Osteoblast (primary cell): ENCODE results near the gene IER5L. TPM values are rescaled to one million over a fixed set of nuclear protein-coding genes. Genes with fewer than 3 reads are reported as not detected.

Experiments used
- DNase-seq: peaks from one replicate; pipeline ENCODE4 v3.0.0; 2011; ENCODE audit warnings: low spot score, mixed read lengths; ENCODE audit not compliant: insufficient read length; ENCODE audit errors: missing footprints
- H2AFZ ChIP-seq: 2 replicates; pipeline ENCODE4 v1.6.0; 2011; ENCODE audit warnings: mild to moderate bottlenecking, low read length
- H3K27ac ChIP-seq: 2 replicates; pipeline ENCODE4 v1.5.1; 2011; ENCODE audit warnings: mild to moderate bottlenecking, low read depth, low read length, moderate library complexity
- H3K27me3 ChIP-seq: 2 replicates; pipeline ENCODE4 v1.6.0; 2012; ENCODE audit warnings: mild to moderate bottlenecking, control low read depth, inconsistent platforms, low read length, moderate library complexity; ENCODE audit not compliant: insufficient read depth
- H3K36me3 ChIP-seq: 2 replicates; pipeline ENCODE4 v1.5.1; 2011; ENCODE audit warnings: mild to moderate bottlenecking, low read length, control low read depth, moderate library complexity; ENCODE audit not compliant: insufficient read depth
- H3K4me1 ChIP-seq: 2 replicates; pipeline ENCODE4 v1.5.1; 2011; ENCODE audit warnings: mild to moderate bottlenecking, low read length, control low read depth, moderate library complexity; ENCODE audit not compliant: insufficient read depth
- H3K4me2 ChIP-seq: 2 replicates; pipeline ENCODE4 v1.6.0; 2011; ENCODE audit warnings: mild to moderate bottlenecking, low read length; ENCODE audit not compliant: insufficient read depth
- H3K4me3 ChIP-seq: fragments of 200-600 bp; sonication (generic); 3 replicates; pipeline ENCODE4 v1.5.1; 2012; ENCODE audit warnings: mild to moderate bottlenecking, low read length, inconsistent platforms; ENCODE audit not compliant: insufficient read depth
- H3K79me2 ChIP-seq: 2 replicates; pipeline ENCODE4 v1.6.0; 2012; ENCODE audit warnings: mild to moderate bottlenecking, low read length, control low read depth, inconsistent platforms; ENCODE audit not compliant: insufficient read depth
- H3K9me3 ChIP-seq: 2 replicates; pipeline ENCODE4 v1.5.1; 2011; ENCODE audit warnings: low read depth, low read length, control low read depth
- H4K20me1 ChIP-seq: 2 replicates; pipeline ENCODE4 v1.6.0; 2012; ENCODE audit warnings: mild to moderate bottlenecking, low read length, control low read depth; ENCODE audit not compliant: insufficient read depth
- CTCF ChIP-seq: IDR thresholded peaks from 2 replicates; pipeline ENCODE4 v1.5.1; 2011; ENCODE audit warnings: mild to moderate bottlenecking, low read depth, low read length, moderate library complexity; ENCODE audit errors: extremely low read depth
- total RNA-seq: library from RNA; depleted of rRNA; stranded (reverse); fragments of >200 nt; gene quantifications from 2 replicates; pipeline ENCODE4 v1.2.3, GENCODE V29; 2012

Gene IER5L
- total RNA-seq, 1 donor, result 86.1 TPM

GRCh38 chr9:129224618-129225489 lies 46.8 kb upstream of the IER5L start:
- H3K27me3 ChIP-seq, result no peaks in the 10 kb centered on the region
- H3K27ac ChIP-seq, result peak overlapping the region; percentile 33
- H3K4me1 ChIP-seq, result peaks cover 12% of the 10 kb centered on the region
- H2AFZ ChIP-seq, result peak overlapping the region; percentile 57
- H3K36me3 ChIP-seq, result no peaks in the 10 kb centered on the region
- no peak for DNase-seq
- H3K9me3 ChIP-seq, result no peaks in the 10 kb centered on the region
- H4K20me1 ChIP-seq, result no peaks in the 10 kb centered on the region
- TF ChIP-seq CTCF, result no peak
- H3K4me2 ChIP-seq, result peak overlapping the region; percentile 32
- H3K79me2 ChIP-seq, result no peaks in the 10 kb centered on the region
- no peak overlapping the region for H3K4me3 ChIP-seq

- Histone ChIP-seq H4K20me1 (no peaks in the 10 kb centered on the region), H3K4me3 (no peak overlapping the region), H3K9me3 (no peaks in the 10 kb centered on the region), H2AFZ (no peak overlapping the region), H3K27ac (no peak overlapping the region), H3K4me2 (no peak overlapping the region), H3K27me3 (no peaks in the 10 kb centered on the region), H3K36me3 (no peaks in the 10 kb centered on the region), H3K79me2 (no peaks in the 10 kb centered on the region), H3K4me1 (peaks cover 6% of the 10 kb centered on the region)
- TF ChIP-seq CTCF, result no peak
- DNase-seq, result no peak
These were observed 45.6 kb upstream of the IER5L start for GRCh38 chr9:129223551-129224208.

GRCh38 chr9:129222819-129223218 lies 44.8 kb upstream of the IER5L start:
- no peaks in the 10 kb centered on the region for H3K9me3 ChIP-seq
- H3K79me2 ChIP-seq, result no peaks in the 10 kb centered on the region
- H3K4me2 ChIP-seq, result no peak overlapping the region
- H3K4me3 ChIP-seq, result no peak overlapping the region
- peaks cover 6% of the 10 kb centered on the region for H3K4me1 ChIP-seq
- no peaks in the 10 kb centered on the region for H3K27me3 ChIP-seq
- H2AFZ ChIP-seq, result no peak overlapping the region
- no peak for TF ChIP-seq CTCF
- no peaks in the 10 kb centered on the region for H4K20me1 ChIP-seq
- H3K36me3 ChIP-seq, result no peaks in the 10 kb centered on the region
- no peak for DNase-seq
- no peak overlapping the region for H3K27ac ChIP-seq

- peaks cover 6% of the 10 kb centered on the region for H3K4me1 ChIP-seq
- DNase-seq, result no peak
- H2AFZ ChIP-seq, result no peak overlapping the region
- H3K79me2 ChIP-seq, result no peaks in the 10 kb centered on the region
- H3K9me3 ChIP-seq, result no peaks in the 10 kb centered on the region
- no peaks in the 10 kb centered on the region for H4K20me1 ChIP-seq
- H3K4me3 ChIP-seq, result no peak overlapping the region
- no peak for TF ChIP-seq CTCF
- H3K27ac ChIP-seq, result no peak overlapping the region
- H3K36me3 ChIP-seq, result no peaks in the 10 kb centered on the region
- H3K4me2 ChIP-seq, result no peak overlapping the region
- H3K27me3 ChIP-seq, result no peaks in the 10 kb centered on the region
These were observed 44.0 kb upstream of the IER5L start for GRCh38 chr9:129221979-129222635.
